HEK293 (cell line): ENCODE data around the gene SCOC.
A peak's percentile ranks its signal among the peaks of the same experiment; 100 is the strongest.

Source experiments
- BCL11A ChIP-seq: fragments of 450-650 bp; formaldehyde crosslinking; IDR thresholded peaks from 2 replicates; pipeline ENCODE4 v1.5.1; 2016; ENCODE audit warnings: low read depth, missing biosample characterization, missing genetic modification characterization
- CTCF ChIP-seq: fragments of 450-650 bp; formaldehyde crosslinking; IDR thresholded peaks from 2 replicates; pipeline ENCODE4 v1.5.1; 2016; ENCODE audit warnings: missing biosample characterization, missing genetic modification characterization
- GLI2 ChIP-seq: fragments of 450-650 bp; formaldehyde crosslinking; IDR thresholded peaks from 2 replicates; pipeline ENCODE4; 2017; ENCODE audit warnings: missing biosample characterization, missing genetic modification characterization, low read depth, borderline replicate concordance
- IKZF3 ChIP-seq: fragments of 450-650 bp; IDR thresholded peaks from 2 replicates; pipeline ENCODE4 v1.5.0; 2018; ENCODE audit warnings: missing biosample characterization, mild to moderate bottlenecking, missing genetic modification characterization, moderate library complexity
- OSR2 ChIP-seq: fragments of 450-650 bp; formaldehyde crosslinking; IDR thresholded peaks from 2 replicates; pipeline ENCODE4 v1.5.1; 2016; ENCODE audit warnings: missing biosample characterization, missing genetic modification characterization
- SCRT2 ChIP-seq: fragments of 450-650 bp; formaldehyde crosslinking; IDR thresholded peaks from 2 replicates; pipeline ENCODE4 v1.5.1; 2016; ENCODE audit warnings: missing biosample characterization, missing genetic modification characterization
- SP2 ChIP-seq: fragments of 450-650 bp; formaldehyde crosslinking; IDR thresholded peaks from 2 replicates; pipeline ENCODE4 v1.5.1; 2016; ENCODE audit warnings: missing biosample characterization, missing genetic modification characterization
- YY1 ChIP-seq: fragments of 450-650 bp; formaldehyde crosslinking; IDR thresholded peaks from 2 replicates; pipeline ENCODE4 v1.5.1; 2018; ENCODE audit warnings: missing biosample characterization, missing genetic modification characterization
- ZBTB44 ChIP-seq: fragments of 450-650 bp; IDR thresholded peaks from 2 replicates; pipeline ENCODE4 v1.5.1; 2018; ENCODE audit warnings: missing biosample characterization, mild to moderate bottlenecking, missing genetic modification characterization
- ZEB2 ChIP-seq: fragments of 450-650 bp; formaldehyde crosslinking; IDR thresholded peaks from 2 replicates; pipeline ENCODE4 v1.5.1; 2016; ENCODE audit warnings: missing biosample characterization, missing genetic modification characterization
- ZIC2 ChIP-seq: fragments of 450-650 bp; formaldehyde crosslinking; IDR thresholded peaks from 2 replicates; pipeline ENCODE4 v1.5.1; 2016; ENCODE audit warnings: missing biosample characterization, missing genetic modification characterization
- ZNF121 ChIP-seq: fragments of 450-650 bp; formaldehyde crosslinking; IDR thresholded peaks from 2 replicates; pipeline ENCODE4 v1.5.1; 2016; ENCODE audit warnings: missing biosample characterization, missing genetic modification characterization
- ZNF132 ChIP-seq: fragments of 450-650 bp; formaldehyde crosslinking; IDR thresholded peaks from 2 replicates; pipeline ENCODE4 v1.5.1; 2017; ENCODE audit warnings: missing biosample characterization, missing genetic modification characterization, borderline replicate concordance
- ZNF138 ChIP-seq: fragments of 450-650 bp; formaldehyde crosslinking; IDR thresholded peaks from 2 replicates; pipeline ENCODE4 v1.5.1; 2016; ENCODE audit warnings: missing biosample characterization, missing genetic modification characterization, borderline replicate concordance
- ZNF19 ChIP-seq: fragments of 450-650 bp; formaldehyde crosslinking; IDR thresholded peaks from 2 replicates; pipeline ENCODE4; 2016; ENCODE audit warnings: missing biosample characterization, missing genetic modification characterization, low read depth
- ZNF366 ChIP-seq: fragments of 450-650 bp; formaldehyde crosslinking; conservative IDR thresholded peaks from 2 replicates; pipeline ENCODE4 v1.5.1; 2016; ENCODE audit warnings: missing biosample characterization, missing genetic modification characterization
- ZNF37A ChIP-seq: fragments of 450-650 bp; IDR thresholded peaks from 2 replicates; pipeline ENCODE4 v1.5.1; 2018; ENCODE audit warnings: missing biosample characterization, missing genetic modification characterization
- ZNF626 ChIP-seq: fragments of 450-650 bp; sonication (Bioruptor Pico); formaldehyde crosslinking; IDR thresholded peaks from 2 replicates; pipeline ENCODE4 v1.5.1; 2018; ENCODE audit warnings: missing biosample characterization, missing genetic modification characterization, inconsistent platforms
- ZNF639 ChIP-seq: fragments of 450-650 bp; formaldehyde crosslinking; IDR thresholded peaks from 2 replicates; pipeline ENCODE4 v1.5.1; 2016; ENCODE audit warnings: missing biosample characterization, missing genetic modification characterization
- ZNF707 ChIP-seq: fragments of 450-650 bp; formaldehyde crosslinking; IDR thresholded peaks from 2 replicates; pipeline ENCODE4 v1.5.1; 2016; ENCODE audit warnings: missing biosample characterization, missing genetic modification characterization
- ZSCAN30 ChIP-seq: fragments of 450-650 bp; IDR thresholded peaks from 2 replicates; pipeline ENCODE4 v1.5.1; 2018; ENCODE audit warnings: missing biosample characterization, mild to moderate bottlenecking, missing genetic modification characterization, moderate library complexity
- TF ChIP-seq, protein P1 (sequence below): fragments of 450-650 bp; formaldehyde crosslinking; IDR thresholded peaks from 2 replicates; pipeline ENCODE4 v1.5.1; 2016; ENCODE audit warnings: missing biosample characterization, missing genetic modification characterization
- TF ChIP-seq, protein P2 (sequence below): fragments of 450-650 bp; formaldehyde crosslinking; IDR thresholded peaks from 2 replicates; pipeline ENCODE4 v1.5.1; 2017; ENCODE audit warnings: missing biosample characterization, missing genetic modification characterization

Gene SCOC

GRCh38 chr4:140363558-140363957, 9.9 kb upstream of the SCOC start (continued):
- no peak for TF ChIP-seq ZNF121 (tag by site-specific recombination)
- 0 out of 2 replicates have a peak, but pooled peaks have one; percentile 36 for TF ChIP-seq BCL11A
- TF ChIP-seq GLI2 (tag by site-specific recombination) = peak; percentile 76
- peak; percentile 82 for TF ChIP-seq IKZF3
- TF ChIP-seq ZIC2 = peak; percentile 77
- no peak for TF ChIP-seq ZNF132 (tag by site-specific recombination)
- TF ChIP-seq ZBTB44 (tag by site-specific recombination) = peak; percentile 86
- no peak for TF ChIP-seq SP2
- TF ChIP-seq, protein P1, sequence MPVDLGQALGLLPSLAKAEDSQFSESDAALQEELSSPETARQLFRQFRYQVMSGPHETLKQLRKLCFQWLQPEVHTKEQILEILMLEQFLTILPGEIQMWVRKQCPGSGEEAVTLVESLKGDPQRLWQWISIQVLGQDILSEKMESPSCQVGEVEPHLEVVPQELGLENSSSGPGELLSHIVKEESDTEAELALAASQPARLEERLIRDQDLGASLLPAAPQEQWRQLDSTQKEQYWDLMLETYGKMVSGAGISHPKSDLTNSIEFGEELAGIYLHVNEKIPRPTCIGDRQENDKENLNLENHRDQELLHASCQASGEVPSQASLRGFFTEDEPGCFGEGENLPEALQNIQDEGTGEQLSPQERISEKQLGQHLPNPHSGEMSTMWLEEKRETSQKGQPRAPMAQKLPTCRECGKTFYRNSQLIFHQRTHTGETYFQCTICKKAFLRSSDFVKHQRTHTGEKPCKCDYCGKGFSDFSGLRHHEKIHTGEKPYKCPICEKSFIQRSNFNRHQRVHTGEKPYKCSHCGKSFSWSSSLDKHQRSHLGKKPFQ (tag by site-specific recombination) = peak; percentile 75
- 0 out of 2 replicates have a peak, but pooled peaks have one; percentile 25 for TF ChIP-seq YY1 (tag by site-specific recombination)
- TF ChIP-seq OSR2 (tag by site-specific recombination) = peak; percentile 98
- TF ChIP-seq CTCF (tag by site-specific recombination) = no peak
- TF ChIP-seq ZNF37A (tag by site-specific recombination) = no peak
- no peak for TF ChIP-seq SCRT2
- no peak for TF ChIP-seq ZNF626 (tag by site-specific recombination)
- peak; percentile 41; the same call in 1 of the 2 replicates for TF ChIP-seq ZEB2 (tag by site-specific recombination)
- no peak for TF ChIP-seq ZNF138 (tag by site-specific recombination)
- TF ChIP-seq ZNF707 (tag by site-specific recombination) = no peak
- no peak for TF ChIP-seq ZSCAN30 (tag by site-specific recombination)
- no peak for TF ChIP-seq ZNF366 (tag by site-specific recombination)
- TF ChIP-seq ZNF19 (tag by site-specific recombination) = no peak
- TF ChIP-seq, protein P2, sequence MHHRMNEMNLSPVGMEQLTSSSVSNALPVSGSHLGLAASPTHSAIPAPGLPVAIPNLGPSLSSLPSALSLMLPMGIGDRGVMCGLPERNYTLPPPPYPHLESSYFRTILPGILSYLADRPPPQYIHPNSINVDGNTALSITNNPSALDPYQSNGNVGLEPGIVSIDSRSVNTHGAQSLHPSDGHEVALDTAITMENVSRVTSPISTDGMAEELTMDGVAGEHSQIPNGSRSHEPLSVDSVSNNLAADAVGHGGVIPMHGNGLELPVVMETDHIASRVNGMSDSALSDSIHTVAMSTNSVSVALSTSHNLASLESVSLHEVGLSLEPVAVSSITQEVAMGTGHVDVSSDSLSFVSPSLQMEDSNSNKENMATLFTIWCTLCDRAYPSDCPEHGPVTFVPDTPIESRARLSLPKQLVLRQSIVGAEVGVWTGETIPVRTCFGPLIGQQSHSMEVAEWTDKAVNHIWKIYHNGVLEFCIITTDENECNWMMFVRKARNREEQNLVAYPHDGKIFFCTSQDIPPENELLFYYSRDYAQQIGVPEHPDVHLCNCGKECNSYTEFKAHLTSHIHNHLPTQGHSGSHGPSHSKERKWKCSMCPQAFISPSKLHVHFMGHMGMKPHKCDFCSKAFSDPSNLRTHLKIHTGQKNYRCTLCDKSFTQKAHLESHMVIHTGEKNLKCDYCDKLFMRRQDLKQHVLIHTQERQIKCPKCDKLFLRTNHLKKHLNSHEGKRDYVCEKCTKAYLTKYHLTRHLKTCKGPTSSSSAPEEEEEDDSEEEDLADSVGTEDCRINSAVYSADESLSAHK (tag by site-specific recombination) = peak; percentile 62; the same call in 1 of the 2 replicates
- TF ChIP-seq ZNF639 (tag by site-specific recombination) = no peak
